ENCODE data around the gene FBXO44. TPM values are rescaled to one million over a fixed set of nuclear protein-coding genes. Genes with fewer than 3 reads are reported as not detected.

FBXO44 gene
- total and polyA plus RNA-seq, 2 donors from 2014 or later, result 22.5 to 66.6 TPM

GRCh38 chr1:11652203-11652780, 2.4 kb upstream of the FBXO44 start:
- Histone ChIP-seq H3K4me1 (ENCODE audit: control insufficient read depth in 2 of 3, insufficient read depth in 2 of 3, low read depth in 1 of 3, low read length in 3 of 3) (peaks cover 0 to 9% (median 0%) of the 10 kb centered on the region in 3 donors), H3K9me3 (ENCODE audit: control insufficient read depth in 2 of 3, insufficient read depth in 1 of 3, low read length in 3 of 3) (no peaks in the 10 kb centered on the region), H3K9ac (ENCODE audit: low read length in 3 of 3) (no peak overlapping the region), H3K27me3 (ENCODE audit: control insufficient read depth, insufficient read depth, low read length) (peaks cover 11% of the 10 kb centered on the region), H3K36me3 (ENCODE audit: control insufficient read depth in 2 of 3, insufficient read depth in 3 of 3, low read length in 3 of 3) (peaks cover 0 to 2% (median 0%) of the 10 kb centered on the region in 3 donors), H3K4me3 (ENCODE audit: low read length in 3 of 3) (no peak overlapping the region), H3K27ac (ENCODE audit: low read depth in 2 of 2, low read length in 2 of 2) (no peak overlapping the region)
- DNase-seq (no peak), FAIRE-seq (no peak)
- intact Hi-C loops (cut with DNase I), result no loop called here
- no peak for TF ChIP-seq CTCF (IDR thresholded peaks at IDR 0.05; ENCODE audit: borderline replicate concordance, extremely low read depth, insufficient read depth)

- H3K27me3 ChIP-seq (ENCODE audit: control insufficient read depth, insufficient read depth, low read length), result peaks cover 11% of the 10 kb centered on the region
- intact Hi-C loops (cut with DNase I), result no loop called here
- H3K27ac ChIP-seq (ENCODE audit: low read depth in 2 of 2, low read length in 2 of 2), result no peak overlapping the region
- peaks cover 0 to 9% (median 0%) of the 10 kb centered on the region in 3 donors for H3K4me1 ChIP-seq (ENCODE audit: control insufficient read depth in 2 of 3, insufficient read depth in 2 of 3, low read depth in 1 of 3, low read length in 3 of 3)
- DNase-seq (no peak), FAIRE-seq (no peak)
- peak overlapping the region in 1 of 3 donors; percentile 51 for H3K9ac ChIP-seq (ENCODE audit: low read length in 3 of 3)
- no peak overlapping the region for H3K4me3 ChIP-seq (ENCODE audit: low read length in 3 of 3)
- no peak for TF ChIP-seq CTCF (IDR thresholded peaks at IDR 0.05; ENCODE audit: borderline replicate concordance, extremely low read depth, insufficient read depth)
- no peaks in the 10 kb centered on the region for H3K9me3 ChIP-seq (ENCODE audit: control insufficient read depth in 2 of 3, insufficient read depth in 1 of 3, low read length in 3 of 3)
- peaks cover 0 to 2% (median 0%) of the 10 kb centered on the region in 3 donors for H3K36me3 ChIP-seq (ENCODE audit: control insufficient read depth in 2 of 3, insufficient read depth in 3 of 3, low read length in 3 of 3)
Measured at GRCh38 chr1:11653101-11653860, 1.4 kb upstream of the FBXO44 start.

- DNase-seq (no peak), FAIRE-seq (no peak)
- Histone ChIP-seq H3K36me3 (ENCODE audit: control insufficient read depth in 2 of 3, insufficient read depth in 3 of 3, low read length in 3 of 3) (peaks cover 0 to 2% (median 0%) of the 10 kb centered on the region in 3 donors), H3K27me3 (ENCODE audit: control insufficient read depth, insufficient read depth, low read length) (peaks cover 11% of the 10 kb centered on the region), H3K9ac (ENCODE audit: low read length in 3 of 3) (peak overlapping the region in 1 of 3 donors; percentile 51), H3K4me3 (ENCODE audit: low read length in 3 of 3) (peak overlapping the region in 1 of 3 donors; percentile 35), H3K27ac (ENCODE audit: low read depth in 2 of 2, low read length in 2 of 2) (no peak overlapping the region), H3K4me1 (ENCODE audit: control insufficient read depth in 2 of 3, insufficient read depth in 2 of 3, low read depth in 1 of 3, low read length in 3 of 3) (peaks cover 0 to 7% (median 0%) of the 10 kb centered on the region in 3 donors), H3K9me3 (ENCODE audit: control insufficient read depth in 2 of 3, insufficient read depth in 1 of 3, low read length in 3 of 3) (no peaks in the 10 kb centered on the region)
- intact Hi-C loops (cut with DNase I), result no loop called here
- no peak for TF ChIP-seq CTCF (IDR thresholded peaks at IDR 0.05; ENCODE audit: borderline replicate concordance, extremely low read depth, insufficient read depth)
Measured at GRCh38 chr1:11653861-11654136, 878 bp upstream of the FBXO44 start.
